Activated naive CD4-positive, alpha-beta T cell treated with anti-CD3 and anti-CD28 coated beads, Interleukin-2, amount 50 U/mL, for 16 hours (primary cell): ENCODE results near the gene ARRB1.
"Not testable (repeated sequence)": the region's sequence is repeated elsewhere in the genome, so short reads cannot be mapped to it uniquely, and the experiment has no call there.

Source experiments
- DNase-seq: peaks from one replicate; pipeline ENCODE4 v3.0.0-alpha.2; 2020

ARRB1 gene

DNA sequence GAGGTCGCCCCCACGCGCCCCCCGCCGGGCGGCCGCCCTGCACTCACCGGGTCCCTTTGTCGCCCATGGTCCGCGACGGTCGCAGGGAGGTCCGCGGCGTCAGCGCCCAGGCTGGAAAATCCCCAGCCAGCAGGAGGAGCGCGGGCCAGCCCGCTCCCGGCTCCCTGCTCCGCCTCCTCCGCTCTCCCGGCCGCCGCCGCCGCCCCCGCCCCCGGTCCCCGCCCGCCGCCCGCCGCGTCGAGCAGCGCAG is at the start of gene ARRB1:
ARRB1 (minus strand) TSS at position 121 of the 250 bp plus-strand sequence; CDS start at position 67, 54 bp downstream.
- DNase-seq: no peak

GRCh38 chr11:75400146-75400865 is 48.8 kb upstream of the ARRB1 start:
- DNase-seq: no peak

GRCh38 chr11:75399344-75400145 is 48.1 kb upstream of the ARRB1 start, which contains the start of gene RPS3:
Gene RPS3, plus strand, starts transcription at chr11:75399518. Its CDS starts 30 bp downstream, at chr11:75399548.
- DNase-seq: peak; percentile 89

DNA sequence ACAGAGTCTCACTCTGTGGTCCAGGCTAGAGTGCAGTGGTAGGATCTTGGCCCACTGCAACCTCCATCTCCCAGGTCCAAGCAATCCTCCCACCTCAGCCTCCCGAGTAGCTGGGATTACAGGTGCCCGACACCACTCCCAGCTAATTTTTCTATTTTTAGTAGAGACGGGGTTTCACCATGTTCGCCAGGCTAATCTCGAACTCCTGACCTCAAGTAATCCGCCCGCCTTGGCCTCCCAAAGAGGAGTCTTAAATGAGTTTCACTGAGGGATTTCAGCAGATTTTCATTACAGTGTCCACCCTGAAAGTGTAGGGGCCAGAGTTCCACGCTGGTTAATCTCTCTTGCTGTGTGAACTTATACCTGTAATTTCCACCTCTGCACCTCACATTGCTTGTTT is 47.4 kb upstream of the ARRB1 start:
- DNase-seq: no peak

GRCh38 chr11:75394085-75394840 is 42.8 kb upstream of the ARRB1 start:
- no peak for DNase-seq

- no peak for DNase-seq
Observed at GRCh38 chr11:75389925-75390324, 38.5 kb upstream of the ARRB1 start.

GRCh38 chr11:75389276-75389605 is 37.8 kb upstream of the ARRB1 start:
- DNase-seq: no peak

- peak; percentile 69 for DNase-seq
Observed at GRCh38 chr11:75388386-75389275, 37.2 kb upstream of the ARRB1 start.

DNA sequence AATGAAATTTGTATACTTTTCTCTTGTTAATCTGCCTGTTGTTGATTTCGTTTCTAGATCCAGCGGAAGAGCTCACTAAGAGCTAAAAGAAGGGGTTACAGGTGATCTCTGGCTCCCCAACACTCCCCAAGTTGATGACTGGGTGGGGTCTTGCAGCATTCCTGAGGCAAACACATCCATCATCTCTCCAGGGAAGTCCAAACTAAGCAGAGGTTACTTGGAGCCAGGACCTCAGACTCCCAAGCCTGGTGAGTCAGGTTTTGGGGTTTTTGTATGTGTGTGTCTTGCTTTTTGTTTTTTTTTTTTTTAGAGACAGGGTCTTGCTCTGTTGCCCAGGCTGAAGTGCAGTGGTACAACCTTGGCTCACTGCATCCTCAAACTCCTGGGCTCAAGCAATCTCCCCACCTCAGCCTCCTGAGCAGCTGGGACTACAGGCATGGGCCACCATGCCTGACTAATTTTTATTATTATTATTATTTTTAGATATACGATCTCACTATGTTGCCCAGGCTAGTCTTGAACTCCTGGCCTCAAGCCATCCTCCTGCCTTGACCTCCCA is 36.4 kb upstream of the ARRB1 start:
- DNase-seq: no peak

- no peak for DNase-seq
Observed at GRCh38 chr11:75386942-75387630, 35.6 kb upstream of the ARRB1 start.

- DNase-seq: peak; percentile 79
Observed at GRCh38 chr11:75384438-75385080, 33.1 kb upstream of the ARRB1 start.

- no peak for DNase-seq
Observed at GRCh38 chr11:75383246-75383645, 31.8 kb upstream of the ARRB1 start.

GRCh38 chr11:75380716-75381420 is 29.4 kb upstream of the ARRB1 start:
- no peak for DNase-seq

DNA sequence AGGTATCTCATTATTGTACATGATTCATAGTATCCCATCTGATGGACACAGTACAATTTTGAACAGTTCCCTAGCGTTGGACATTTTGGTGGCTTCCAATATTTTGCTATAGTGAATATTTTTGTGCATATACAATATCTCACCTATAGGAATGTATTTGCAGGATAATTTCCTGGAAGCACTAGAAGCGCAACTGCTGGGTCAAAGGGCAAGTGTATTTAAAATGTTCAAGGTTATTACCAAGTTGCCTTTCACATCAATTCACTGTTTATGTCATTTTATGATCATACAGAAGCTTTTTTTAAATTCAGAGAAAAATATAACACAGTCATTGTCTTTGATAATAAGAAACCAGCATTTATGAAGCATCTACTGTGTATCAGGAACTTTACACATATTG is 28.8 kb upstream of the ARRB1 start:
- no peak for DNase-seq

DNA sequence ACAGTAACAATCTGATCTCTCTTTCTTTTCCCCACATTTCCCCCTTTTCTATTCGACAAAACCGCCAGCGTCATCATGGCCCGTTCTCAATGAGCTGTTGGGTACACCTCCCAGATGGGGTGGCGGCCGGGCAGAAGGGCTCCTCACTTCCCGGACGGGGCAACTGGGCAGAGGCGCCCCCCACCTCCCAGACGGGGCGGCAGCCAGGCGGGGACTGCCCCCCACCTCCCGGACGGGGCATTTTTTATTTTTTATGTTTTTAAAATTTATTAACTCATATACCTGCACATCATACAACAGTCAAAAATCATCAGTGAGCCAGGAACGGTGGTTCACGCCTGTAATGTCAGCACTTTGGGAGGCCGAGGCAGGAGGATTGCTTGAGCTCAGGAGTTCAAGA is 27.3 kb upstream of the ARRB1 start:
- DNase-seq: not testable (repeated sequence)

GRCh38 chr11:75376175-75376574 is 24.7 kb upstream of the ARRB1 start:
- no peak for DNase-seq

GRCh38 chr11:75375626-75376025 is 24.2 kb upstream of the ARRB1 start:
- no peak for DNase-seq

- no peak for DNase-seq
Observed at GRCh38 chr11:75374646-75375045, 23.2 kb upstream of the ARRB1 start.

DNA sequence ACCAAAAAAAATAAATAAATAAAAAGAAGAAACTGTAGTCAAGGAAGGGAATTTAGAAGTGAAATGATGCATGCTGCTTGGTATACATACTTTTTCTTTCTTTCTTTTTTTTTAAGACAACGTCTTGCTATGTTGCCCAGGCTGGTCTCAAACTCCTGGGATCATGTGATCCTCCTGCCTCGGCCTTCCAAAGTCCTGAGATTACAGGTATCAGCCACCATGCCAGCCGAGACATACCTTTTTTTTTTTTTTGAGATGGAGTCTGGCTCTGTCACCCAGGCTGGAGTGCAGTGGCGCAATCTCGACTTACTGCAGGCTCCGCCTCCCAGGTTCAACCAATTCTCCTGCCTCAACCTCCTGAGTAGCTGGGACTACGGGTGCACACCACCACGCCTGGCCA is 21.7 kb upstream of the ARRB1 start:
- DNase-seq: no peak
